Adipocyte (in vitro differentiated cells): ENCODE measurements around the gene SLC17A3.

Experiments used
- DNase-seq: peaks from one replicate; pipeline ENCODE4 v3.0.0-alpha.2; 2015; ENCODE audit warnings: low read depth
- H3K27me3 ChIP-seq: replicated peaks from 2 replicates; pipeline ENCODE4 v1.7.0; 2013; ENCODE audit warnings: mild to moderate bottlenecking, low read length, moderate library complexity; ENCODE audit not compliant: control insufficient read depth, insufficient read depth
- H3K36me3 ChIP-seq: 2 replicates; pipeline ENCODE4 v1.7.0; 2013; ENCODE audit warnings: low read length, mild to moderate bottlenecking, moderate library complexity; ENCODE audit not compliant: control insufficient read depth, insufficient read depth, severe bottlenecking
- H3K4me1 ChIP-seq: 2 replicates; pipeline ENCODE4 v1.7.0; 2013; ENCODE audit warnings: mild to moderate bottlenecking, low read length, moderate library complexity; ENCODE audit not compliant: control insufficient read depth, insufficient read depth
- H3K4me3 ChIP-seq: 2 replicates; pipeline ENCODE4 v1.7.0; 2013; ENCODE audit warnings: mild to moderate bottlenecking, low read length, moderate library complexity
- H3K9ac ChIP-seq: 2 replicates; pipeline ENCODE4 v1.7.0; 2013; ENCODE audit warnings: mild to moderate bottlenecking, low read length, moderate library complexity
- H3K9me3 ChIP-seq: 2 replicates; pipeline ENCODE4 v1.7.0; 2013; ENCODE audit warnings: mild to moderate bottlenecking, low read length, moderate library complexity; ENCODE audit not compliant: control insufficient read depth

Gene SLC17A3

GRCh38 chr6:25902071-25902470, 28.0 kb upstream of the SLC17A3 start:
- H3K4me1 ChIP-seq, result no peaks in the 10 kb centered on the region
- H3K36me3 ChIP-seq, result no peaks in the 10 kb centered on the region
- no peak overlapping the region for H3K4me3 ChIP-seq
- no peaks in the 10 kb centered on the region for H3K9me3 ChIP-seq
- H3K9ac ChIP-seq, result no peak overlapping the region
- no peak for DNase-seq
- no peaks in the 10 kb centered on the region for H3K27me3 ChIP-seq

GRCh38 chr6:25900843-25901242, 26.8 kb upstream of the SLC17A3 start:
- Histone ChIP-seq H3K4me3 (no peak overlapping the region), H3K27me3 (no peaks in the 10 kb centered on the region), H3K36me3 (no peaks in the 10 kb centered on the region), H3K9me3 (no peaks in the 10 kb centered on the region), H3K4me1 (no peaks in the 10 kb centered on the region), H3K9ac (no peak overlapping the region)
- no peak for DNase-seq

GRCh38 chr6:25899580-25900408, 25.8 kb upstream of the SLC17A3 start:
- H3K4me3 ChIP-seq, result no peak overlapping the region
- H3K9ac ChIP-seq, result no peak overlapping the region
- no peak for DNase-seq
- no peaks in the 10 kb centered on the region for H3K4me1 ChIP-seq
- H3K9me3 ChIP-seq, result no peaks in the 10 kb centered on the region
- no peaks in the 10 kb centered on the region for H3K27me3 ChIP-seq
- H3K36me3 ChIP-seq, result no peaks in the 10 kb centered on the region

- H3K9me3 ChIP-seq, result no peaks in the 10 kb centered on the region
- no peaks in the 10 kb centered on the region for H3K36me3 ChIP-seq
- H3K4me1 ChIP-seq, result no peaks in the 10 kb centered on the region
- H3K9ac ChIP-seq, result no peak overlapping the region
- H3K4me3 ChIP-seq, result no peak overlapping the region
- DNase-seq, result peak; percentile 6
- H3K27me3 ChIP-seq, result no peaks in the 10 kb centered on the region
Measured at GRCh38 chr6:25899123-25899522, 25.1 kb upstream of the SLC17A3 start.

- no peaks in the 10 kb centered on the region for H3K36me3 ChIP-seq
- H3K4me3 ChIP-seq, result no peak overlapping the region
- no peaks in the 10 kb centered on the region for H3K4me1 ChIP-seq
- H3K27me3 ChIP-seq, result no peaks in the 10 kb centered on the region
- no peak overlapping the region for H3K9ac ChIP-seq
- DNase-seq, result no peak
- no peaks in the 10 kb centered on the region for H3K9me3 ChIP-seq
Measured at GRCh38 chr6:25898289-25898977, 24.4 kb upstream of the SLC17A3 start.

- H3K4me3 ChIP-seq, result no peak overlapping the region
- no peak for DNase-seq
- no peaks in the 10 kb centered on the region for H3K27me3 ChIP-seq
- H3K9me3 ChIP-seq, result no peaks in the 10 kb centered on the region
- no peaks in the 10 kb centered on the region for H3K4me1 ChIP-seq
- H3K36me3 ChIP-seq, result no peaks in the 10 kb centered on the region
- no peak overlapping the region for H3K9ac ChIP-seq
Measured at GRCh38 chr6:25896252-25896651, 22.2 kb upstream of the SLC17A3 start.

GRCh38 chr6:25895771-25896170, 21.7 kb upstream of the SLC17A3 start:
- no peaks in the 10 kb centered on the region for H3K36me3 ChIP-seq
- no peak for DNase-seq
- no peaks in the 10 kb centered on the region for H3K27me3 ChIP-seq
- H3K9me3 ChIP-seq, result no peaks in the 10 kb centered on the region
- H3K4me1 ChIP-seq, result no peaks in the 10 kb centered on the region
- H3K9ac ChIP-seq, result no peak overlapping the region
- no peak overlapping the region for H3K4me3 ChIP-seq

GRCh38 chr6:25893778-25894177, 19.7 kb upstream of the SLC17A3 start:
- no peaks in the 10 kb centered on the region for H3K36me3 ChIP-seq
- no peak overlapping the region for H3K9ac ChIP-seq
- no peaks in the 10 kb centered on the region for H3K9me3 ChIP-seq
- H3K4me1 ChIP-seq, result no peaks in the 10 kb centered on the region
- no peaks in the 10 kb centered on the region for H3K27me3 ChIP-seq
- H3K4me3 ChIP-seq, result no peak overlapping the region
- no peak for DNase-seq

- Histone ChIP-seq H3K4me1 (no peaks in the 10 kb centered on the region), H3K27me3 (no peaks in the 10 kb centered on the region), H3K9me3 (no peaks in the 10 kb centered on the region), H3K36me3 (no peaks in the 10 kb centered on the region), H3K4me3 (no peak overlapping the region), H3K9ac (no peak overlapping the region)
- no peak for DNase-seq
Measured at GRCh38 chr6:25892877-25893276, 18.8 kb upstream of the SLC17A3 start.

GRCh38 chr6:25889877-25890853, 16.1 kb upstream of the SLC17A3 start:
- DNase-seq, result peak; percentile 86

GRCh38 chr6:25888626-25889025, 14.6 kb upstream of the SLC17A3 start:
- DNase-seq, result no peak
- no peaks in the 10 kb centered on the region for H3K9me3 ChIP-seq
- H3K4me3 ChIP-seq, result no peak overlapping the region
- H3K36me3 ChIP-seq, result no peaks in the 10 kb centered on the region
- H3K9ac ChIP-seq, result no peak overlapping the region
- no peaks in the 10 kb centered on the region for H3K27me3 ChIP-seq
- peaks cover 10% of the 10 kb centered on the region for H3K4me1 ChIP-seq

More at GRCh38 chr6:25889877-25890853, 16.1 kb upstream of the SLC17A3 start:
- Histone ChIP-seq H3K27me3 (no peaks in the 10 kb centered on the region), H3K4me1 (no peaks in the 10 kb centered on the region), H3K4me3 (no peak overlapping the region), H3K9ac (no peak overlapping the region), H3K9me3 (no peaks in the 10 kb centered on the region), H3K36me3 (no peaks in the 10 kb centered on the region)
